IMR-90 (cell line): ENCODE measurements around the gene PNMA8C. TPM values are rescaled to one million over a fixed set of nuclear protein-coding genes. Genes with fewer than 3 reads are reported as not detected.
A peak's percentile ranks its signal among the peaks of the same experiment; 100 is the strongest.

Source experiments
- ATAC-seq: fragments of 200-7000 bp; cut with Tn5 transposase; 2 replicates; pipeline ENCODE4 v1.9.1; 2020; ENCODE audit warnings: low read depth, mild to moderate bottlenecking, moderate library complexity
- BruUV-seq: library from RNA; stranded (reverse); fragments of 400-500 nt; replicated peaks from 2 replicates; lab custom pipeline; 2021; lab: Mats Ljungman, UMichigan
- CTCF ChIA-PET: fragments of 300-600 bp; formaldehyde crosslinking; extraction: SDS; loops from one replicate; lab custom pipeline; 2021; ENCODE audit warnings: antibody characterized with exemption; lab: Yijun Ruan, JAX
- POLR2A ChIA-PET: fragments of 300-600 bp; sonication (Branson Sonifier 250); formaldehyde crosslinking; loops from one replicate; lab custom pipeline; 2022; ENCODE audit warnings: antibody characterized with exemption; ENCODE audit not compliant: unreplicated experiment; lab: Charles Lee
- DNase-seq: peaks from one replicate; pipeline ENCODE4 v3.0.0; 2013
- H2AFZ ChIP-seq: replicated peaks from 2 replicates; pipeline ENCODE3; 2013; ENCODE audit warnings: low read length, mild to moderate bottlenecking; ENCODE audit not compliant: poor library complexity
- H2AK5ac ChIP-seq: 2 replicates; pipeline ENCODE4 v1.6.1; 2013; ENCODE audit warnings: low read depth, low read length, inconsistent platforms
- H2AK9ac ChIP-seq: replicated peaks from 2 replicates; pipeline ENCODE3; 2013; ENCODE audit warnings: mild to moderate bottlenecking, low read depth, low read length, moderate library complexity; ENCODE audit not compliant: poor library complexity
- H2BK120ac ChIP-seq: 2 replicates; pipeline ENCODE4 v1.6.1; 2013; ENCODE audit warnings: low read depth, low read length, inconsistent platforms
- H2BK15ac ChIP-seq: 3 replicates; pipeline ENCODE4 v1.6.1; 2013; ENCODE audit warnings: low read depth, low read length, inconsistent platforms
- H2BK20ac ChIP-seq: 2 replicates; pipeline ENCODE4 v1.6.1; 2013; ENCODE audit warnings: low read depth, mild to moderate bottlenecking, inconsistent platforms, low read length, moderate library complexity
- H2BK5ac ChIP-seq: 2 replicates; pipeline ENCODE4 v1.6.1; 2013; ENCODE audit warnings: mild to moderate bottlenecking, low read depth, low read length, inconsistent platforms; ENCODE audit not compliant: poor library complexity, severe bottlenecking
- H3K14ac ChIP-seq: replicated peaks from 2 replicates; pipeline ENCODE4 v1.6.1; 2013; ENCODE audit warnings: low read depth, low read length, inconsistent platforms
- H3K18ac ChIP-seq: 2 replicates; pipeline ENCODE4 v1.6.1; 2013; ENCODE audit warnings: low read depth, low read length, control low read depth
- H3K23ac ChIP-seq: 2 replicates; pipeline ENCODE4 v1.6.1; 2013; ENCODE audit warnings: low read depth, low read length, inconsistent platforms
- H3K27ac ChIP-seq: 2 replicates; pipeline ENCODE4 v1.5.1; 2013; ENCODE audit warnings: mild to moderate bottlenecking, control low read depth, low read length; ENCODE audit not compliant: insufficient read depth
- H3K27me3 ChIP-seq: 2 replicates; pipeline ENCODE4 v1.6.1; 2013; ENCODE audit warnings: low read length; ENCODE audit not compliant: control insufficient read depth, insufficient read depth
- H3K36me3 ChIP-seq: 2 replicates; pipeline ENCODE4 v1.6.1; 2013; ENCODE audit warnings: low read length, mixed read lengths; ENCODE audit not compliant: control insufficient read depth, insufficient read depth
- H3K4ac ChIP-seq: 2 replicates; pipeline ENCODE4 v1.6.1; 2013; ENCODE audit warnings: low read depth, low read length, inconsistent platforms
- H3K4me1 ChIP-seq: 2 replicates; pipeline ENCODE4 v1.6.1; 2013; ENCODE audit warnings: low read length, mixed read lengths; ENCODE audit not compliant: control insufficient read depth, insufficient read depth
- H3K4me2 ChIP-seq: 2 replicates; pipeline ENCODE4 v1.6.1; 2013; ENCODE audit warnings: low read depth, mild to moderate bottlenecking, control low read depth, low read length, moderate library complexity
- H3K4me3 ChIP-seq: 2 replicates; pipeline ENCODE4 v1.5.1; 2013; ENCODE audit warnings: low read depth, mild to moderate bottlenecking, control low read depth, low read length, moderate library complexity; ENCODE audit not compliant: insufficient read depth
- H3K56ac ChIP-seq: 2 replicates; pipeline ENCODE4 v1.6.1; 2013; ENCODE audit warnings: low read length, inconsistent platforms; ENCODE audit not compliant: insufficient read depth; ENCODE audit errors: extremely low read depth
- H3K79me1 ChIP-seq, 2 experiments: 2 replicates each; pipeline ENCODE4 v1.6.1; 2013; ENCODE audit warnings: low read length in 2 of 2, inconsistent platforms in 1 of 2, low read depth in 1 of 2
- H3K9ac ChIP-seq: 2 replicates; pipeline ENCODE4 v1.6.1; 2013; ENCODE audit warnings: low read depth, low read length, control low read depth
- H3K9me1 ChIP-seq: 2 replicates; pipeline ENCODE4 v1.6.1; 2013; ENCODE audit warnings: low read length, inconsistent platforms; ENCODE audit not compliant: insufficient read depth
- H3K9me3 ChIP-seq: 2 replicates; pipeline ENCODE4 v1.6.1; 2013; ENCODE audit warnings: low read length; ENCODE audit not compliant: control insufficient read depth, insufficient read depth
- H4K20me1 ChIP-seq: 2 replicates; pipeline ENCODE4 v1.6.1; 2013; ENCODE audit warnings: low read length, inconsistent platforms; ENCODE audit not compliant: insufficient read depth
- H4K5ac ChIP-seq: 2 replicates; pipeline ENCODE4 v1.6.1; 2013; ENCODE audit warnings: mild to moderate bottlenecking, low read depth, low read length, control low read depth
- H4K8ac ChIP-seq, 2 experiments: 2 replicates each; pipeline ENCODE4 v1.6.1; 2013; ENCODE audit warnings: low read depth in 2 of 2, low read length in 2 of 2, control low read depth in 1 of 2, inconsistent platforms in 1 of 2
- H4K91ac ChIP-seq: 2 replicates; pipeline ENCODE4 v1.6.1; 2013; ENCODE audit warnings: low read depth, low read length, inconsistent platforms; ENCODE audit not compliant: insufficient read depth
- FOS ChIP-seq: fragments of 150-350 bp; IDR thresholded peaks from 2 replicates; pipeline ENCODE4 v1.6.1; 2016; ENCODE audit warnings: low read depth, low read length
- MXI1 ChIP-seq: IDR thresholded peaks from 2 replicates; pipeline ENCODE4 v1.6.1; 2012; ENCODE audit warnings: low read depth, mild to moderate bottlenecking, low read length, moderate library complexity, borderline replicate concordance
- WGBS, 2 experiments: methylation state at CpG; one replicate each; pipeline versions ENCODE4 v1.1.5 to v1.1.7; 2013; ENCODE audit warnings: missing lambda C conversion rate in 2 of 2; ENCODE audit not compliant: insufficient read length in 1 of 2; ENCODE audit errors: extremely low coverage in 2 of 2; 5-methylcytosine and 5-hydroxymethylcytosine counted together
- dilution Hi-C: fragments of 300-500 bp; cut with HindIII; formaldehyde crosslinking; loops from one replicate; pipeline ENCODE4 v1.14.3; 2018; ENCODE audit warnings: low sequenced_read_pairs; ENCODE audit not compliant: unreplicated experiment
- in situ Hi-C: fragments of 300-500 bp; cut with MboI; formaldehyde crosslinking; loops from 3 replicates; pipeline ENCODE4 v1.14.3; 2019; ENCODE audit warnings: low sequenced_read_pairs, inconsistent platforms, mixed read lengths
- intact Hi-C: fragments of 100-400 bp; cut with micrococcal nuclease; formaldehyde crosslinking; loops from 2 replicates; pipeline ENCODE4 v1.10.0; 2022
- polyA plus RNA-seq, 3 experiments: library from polyadenylated mRNA; depleted of rRNA; stranded (reverse); fragments of >200 nt; gene quantifications; 2 replicates each; pipeline ENCODE4 v1.2.3, GENCODE V29; 2012; ENCODE audit warnings: low replicate concordance in 1 of 3
- total RNA-seq: library from RNA; depleted of rRNA; stranded (reverse); fragments of >200 nt; gene quantifications from 2 replicates; pipeline ENCODE4 v1.2.3, GENCODE V29; 2012

The PNMA8C gene
- total and polyA plus RNA-seq, 2 of the 4 experiments (the other 2 are of a cell fraction), result 0.09 to 0.18 TPM

DNA sequence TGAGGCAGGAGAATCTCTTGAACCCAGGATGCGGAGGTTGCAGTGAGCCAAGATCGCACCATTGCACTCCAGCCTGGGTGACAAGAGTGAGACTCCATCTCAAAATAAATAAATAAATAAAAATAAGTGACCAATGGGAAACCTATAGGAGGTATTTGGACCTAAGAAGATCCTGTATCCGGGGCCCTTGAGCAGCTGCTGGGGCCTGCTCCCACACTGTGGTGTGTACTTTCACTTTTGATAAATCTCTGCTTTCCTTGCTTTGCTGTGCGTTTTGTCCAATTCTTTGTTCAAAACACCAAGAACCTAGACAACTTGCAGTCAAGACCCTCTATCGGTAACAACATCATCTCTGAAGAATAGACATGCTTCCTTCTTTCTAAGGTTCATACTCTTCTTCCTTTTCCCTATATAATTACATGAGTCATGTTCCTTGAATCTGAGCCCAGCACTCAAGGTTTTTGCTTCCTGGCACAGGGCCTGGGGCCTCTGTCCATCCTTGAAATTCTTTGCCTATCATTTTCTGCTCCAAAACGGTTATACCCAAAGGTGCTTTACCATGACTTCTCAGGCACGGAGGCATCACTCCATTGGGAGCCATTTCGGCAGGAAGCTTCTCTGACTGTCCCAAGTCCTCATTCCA lies 14.2 kb upstream of the PNMA8C start:
- Histone ChIP-seq H4K8ac (no peak overlapping the region), H3K9me1 (0 out of 2 replicates have a peak, but pooled peaks cover 2% of the 10 kb centered on the region), H3K27me3 (no peaks in the 10 kb centered on the region), H3K23ac (no peak overlapping the region), H2AFZ (no peak overlapping the region), H4K91ac (no peak overlapping the region), H3K4me3 (no peak overlapping the region), H2BK15ac (no peak overlapping the region), H2BK120ac (no peak overlapping the region), H2AK9ac (no peak overlapping the region), H3K4me2 (peak overlapping the region; percentile 25; the same call in 1 of the 2 replicates), H3K36me3 (no peaks in the 10 kb centered on the region), H3K14ac (no peak overlapping the region), H3K18ac (no peak overlapping the region), H3K9ac (no peak overlapping the region), H2BK20ac (no peak overlapping the region), H3K4ac (no peak overlapping the region), H4K20me1 (no peaks in the 10 kb centered on the region), H2BK5ac (no peak overlapping the region), H4K5ac (no peak overlapping the region), H3K9me3 (no peaks in the 10 kb centered on the region), H2AK5ac (no peak overlapping the region), H3K79me1 (no peaks in the 10 kb centered on the region), H3K4me1 (peaks cover 1% of the 10 kb centered on the region; the same call in 1 of the 2 replicates), H3K27ac (no peak overlapping the region), H3K56ac (no peak overlapping the region)
- WGBS, 2 experiments, result 17% methylated on average over 2 of the region's 8 CpGs; no CpG with 5 or more reads in 1 of the 2 experiments
- no peak for TF ChIP-seq MXI1
- TF ChIP-seq FOS, result 0 out of 2 replicates have a peak, but pooled peaks have one; percentile 25
- ChIA-PET POLR2A (no interaction called here), CTCF (no interaction called here)
- in situ Hi-C loops, result no loop called here
- intact Hi-C loops, result no loop called here
- ATAC-seq (peak; percentile 80), DNase-seq (peak; percentile 78)
- dilution Hi-C loops, result no loop called here
- no TSS peak for BruUV-seq
